Activated CD8-positive, alpha-beta memory T cell treated with anti-CD3 and anti-CD28 coated beads, Interleukin-2, amount 50 U/mL, for 1 hour (primary cell): ENCODE results near the gene OPCML.

Source experiments
- DNase-seq: peaks from one replicate; pipeline ENCODE4 v3.0.0-alpha.2; 2020; ENCODE audit errors: extremely low read depth

OPCML gene

GRCh38 chr11:133038850-133039249, 493.5 kb downstream of the OPCML start:
- no peak for DNase-seq

GRCh38 chr11:133034929-133035328, 497.4 kb downstream of the OPCML start:
- no peak for DNase-seq

GRCh38 chr11:133029107-133029506, 503.2 kb downstream of the OPCML start:
- DNase-seq = no peak

GRCh38 chr11:133026952-133027351, 505.3 kb downstream of the OPCML start:
- no peak for DNase-seq

GRCh38 chr11:133024301-133024700, 508.0 kb downstream of the OPCML start:
- no peak for DNase-seq

- no peak for DNase-seq
Measured at GRCh38 chr11:133023232-133023631, 509.1 kb downstream of the OPCML start.

- no peak for DNase-seq
Measured at GRCh38 chr11:133021553-133021952, 510.7 kb downstream of the OPCML start.

- DNase-seq = no peak
Measured at GRCh38 chr11:133020372-133020714, 512.0 kb downstream of the OPCML start.

- DNase-seq = no peak
Measured at GRCh38 chr11:133019545-133020371, 512.5 kb downstream of the OPCML start.

GRCh38 chr11:133015457-133015856, 516.8 kb downstream of the OPCML start:
- DNase-seq = no peak

- DNase-seq = no peak
Measured at GRCh38 chr11:133014337-133014736, 518.0 kb downstream of the OPCML start.

GRCh38 chr11:133012803-133013202, 519.5 kb downstream of the OPCML start:
- DNase-seq = no peak

- DNase-seq = no peak
Measured at GRCh38 chr11:133011604-133012003, 520.7 kb downstream of the OPCML start.

- DNase-seq = no peak
Measured at GRCh38 chr11:133007027-133007584, 525.2 kb downstream of the OPCML start.

GRCh38 chr11:133004369-133004768, 527.9 kb downstream of the OPCML start:
- DNase-seq = no peak

GRCh38 chr11:132999516-132999915, 532.8 kb downstream of the OPCML start:
- DNase-seq = no peak

- no peak for DNase-seq
Measured at GRCh38 chr11:132999031-132999430, 533.3 kb downstream of the OPCML start.

GRCh38 chr11:132997396-132997795, 534.9 kb downstream of the OPCML start:
- no peak for DNase-seq

- DNase-seq = no peak
Measured at GRCh38 chr11:132994966-132995365, 537.3 kb downstream of the OPCML start.

GRCh38 chr11:132993991-132994502, 538.3 kb downstream of the OPCML start:
- DNase-seq = no peak

GRCh38 chr11:132992838-132993631, 539.3 kb downstream of the OPCML start:
- DNase-seq = no peak

- DNase-seq = no peak
Measured at GRCh38 chr11:132988411-132988810, 543.9 kb downstream of the OPCML start.

- no peak for DNase-seq
Measured at GRCh38 chr11:132987936-132988335, 544.4 kb downstream of the OPCML start.
